Stimulated activated CD4-positive, alpha-beta T cell treated with anti-CD3 and anti-CD28 coated beads, Interleukin-4, amount 100 ng/mL, for 4 hours (primary cell): ENCODE measurements around the gene GUCY1A2.

ENCODE experiments used
- DNase-seq, 2 experiments: peaks; one replicate each; pipeline ENCODE4 v3.0.0-alpha.2; 2020

The GUCY1A2 gene

GRCh38 chr11:106624377-106624776, 393.9 kb downstream of the GUCY1A2 start:
- no peak for DNase-seq
